Measurements from ENCODE around the gene LRP1B.

DNA sequence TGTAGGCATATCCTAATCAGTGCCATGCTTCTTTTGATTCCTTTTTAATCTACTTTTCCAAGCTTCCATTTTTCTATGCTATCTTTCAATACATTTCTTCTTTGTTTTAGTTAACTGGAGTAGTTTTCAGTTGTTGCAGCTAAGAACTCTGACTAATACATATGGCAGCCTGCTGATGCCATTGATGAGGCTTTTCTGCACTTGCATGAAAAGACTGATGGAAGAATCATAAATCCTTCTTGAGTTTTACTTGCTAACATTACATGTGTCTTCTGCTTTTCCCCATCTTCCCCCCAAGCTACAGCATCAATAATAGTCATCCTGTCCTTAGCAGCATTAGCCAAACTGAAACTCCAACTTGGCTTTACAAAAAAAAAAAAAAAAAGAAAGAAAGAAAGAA lies 203.3 kb downstream of the LRP1B start:
- no peak for TF ChIP-seq POLR2A (IDR thresholded peaks at IDR 0.05)
- TF ChIP-seq, protein P1, sequence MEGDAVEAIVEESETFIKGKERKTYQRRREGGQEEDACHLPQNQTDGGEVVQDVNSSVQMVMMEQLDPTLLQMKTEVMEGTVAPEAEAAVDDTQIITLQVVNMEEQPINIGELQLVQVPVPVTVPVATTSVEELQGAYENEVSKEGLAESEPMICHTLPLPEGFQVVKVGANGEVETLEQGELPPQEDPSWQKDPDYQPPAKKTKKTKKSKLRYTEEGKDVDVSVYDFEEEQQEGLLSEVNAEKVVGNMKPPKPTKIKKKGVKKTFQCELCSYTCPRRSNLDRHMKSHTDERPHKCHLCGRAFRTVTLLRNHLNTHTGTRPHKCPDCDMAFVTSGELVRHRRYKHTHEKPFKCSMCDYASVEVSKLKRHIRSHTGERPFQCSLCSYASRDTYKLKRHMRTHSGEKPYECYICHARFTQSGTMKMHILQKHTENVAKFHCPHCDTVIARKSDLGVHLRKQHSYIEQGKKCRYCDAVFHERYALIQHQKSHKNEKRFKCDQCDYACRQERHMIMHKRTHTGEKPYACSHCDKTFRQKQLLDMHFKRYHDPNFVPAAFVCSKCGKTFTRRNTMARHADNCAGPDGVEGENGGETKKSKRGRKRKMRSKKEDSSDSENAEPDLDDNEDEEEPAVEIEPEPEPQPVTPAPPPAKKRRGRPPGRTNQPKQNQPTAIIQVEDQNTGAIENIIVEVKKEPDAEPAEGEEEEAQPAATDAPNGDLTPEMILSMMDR (IDR thresholded peaks at IDR 0.05), result no peak
- no peak for TF ChIP-seq EP300 (IDR thresholded peaks at IDR 0.05)

Data from tibial nerve (tissue), 4 donors.